K562 (cell line): ENCODE results near the gene NRF1. TPM values are rescaled to one million over a fixed set of nuclear protein-coding genes. Genes with fewer than 3 reads are reported as not detected.

Source experiments
- ATAC-seq: fragments of 200-7000 bp; cut with Tn5 transposase; 3 replicates; pipeline ENCODE4 v1.9.1; 2020; ENCODE audit warnings: moderate library complexity
- BruUV-seq: library from RNA; stranded (reverse); fragments of 400-500 nt; replicated peaks from 2 replicates; lab custom pipeline; 2021; lab: Mats Ljungman, UMichigan
- CTCF ChIA-PET: fragments of 300-600 bp; formaldehyde crosslinking; extraction: SDS; loops from one replicate; lab custom pipeline; 2021; ENCODE audit warnings: low intra/inter-chr PET ratio; lab: Yijun Ruan, JAX
- POLR2A ChIA-PET: fragments of 300-600, 350-650 bp; sonication (Branson Sonifier 250); formaldehyde crosslinking; extraction: SDS; loops from one replicate; lab custom pipeline; 2021; ENCODE audit warnings: antibody characterized with exemption, inconsistent platforms; lab: Yijun Ruan, JAX
- DNase-seq, 4 experiments: peaks; one replicate each; pipeline versions ENCODE4 v3.0.0 to v3.0.0-alpha.2; 2011 to 2018; ENCODE audit warnings: low spot score in 3 of 4, mixed read lengths in 3 of 4; ENCODE audit errors: extremely low read depth in 1 of 4
- FAIRE-seq: peaks from 2 replicates; lab custom pipeline; 2011; peaks lifted over from hg19 to GRCh38; lab: Jason Lieb, UNC
- H2AFZ ChIP-seq: 2 replicates; pipeline ENCODE4 v1.6.0; 2011; ENCODE audit warnings: low read depth, low read length, control low read depth, inconsistent platforms
- H3K27ac ChIP-seq: fragments of 200-600 bp; 3 replicates; pipeline ENCODE4 v1.8.0; 2011; ENCODE audit warnings: low read depth, mild to moderate bottlenecking, control low read depth, inconsistent platforms, low read length, moderate library complexity, mixed read lengths; ENCODE audit errors: extremely low read depth
- H3K27me3 ChIP-seq, 2 experiments: fragments of 300-600 bp in 1 of 2; 2 replicates in 1 of 2; 3 replicates in 1 of 2; pipeline versions ENCODE4 v1.6.0 to v1.8.0; 2011; ENCODE audit warnings: inconsistent platforms in 2 of 2, low read length in 2 of 2, mild to moderate bottlenecking in 1 of 2, mixed read lengths in 1 of 2, moderate library complexity in 1 of 2; ENCODE audit not compliant: control insufficient read depth in 2 of 2, insufficient read depth in 2 of 2
- H3K36me3 ChIP-seq: fragments of 300-600 bp; 3 replicates; pipeline ENCODE4 v1.8.0; 2011; ENCODE audit warnings: mild to moderate bottlenecking, low read length, inconsistent platforms; ENCODE audit not compliant: control insufficient read depth, insufficient read depth
- H3K4me1 ChIP-seq, 2 experiments: fragments of 200-600 bp in 1 of 2; replicated peaks in 1 of 2; 2 replicates in 1 of 2; 3 replicates in 1 of 2; pipeline versions ENCODE4 v1.5.1 to v1.8.0; 2011; ENCODE audit warnings: inconsistent platforms in 2 of 2, low read length in 2 of 2, mild to moderate bottlenecking in 1 of 2, mixed read lengths in 1 of 2, moderate library complexity in 1 of 2; ENCODE audit not compliant: control insufficient read depth in 2 of 2, insufficient read depth in 2 of 2
- H3K4me2 ChIP-seq: 2 replicates; pipeline ENCODE4 v1.6.1; 2011; ENCODE audit warnings: low read length, control low read depth, inconsistent platforms, mixed read lengths; ENCODE audit not compliant: insufficient read depth
- H3K4me3 ChIP-seq: fragments of 200-600 bp; sonication (generic), shearing (Covaris generic); 2 replicates; pipeline ENCODE4 v1.5.1; 2016; ENCODE audit warnings: control low read depth, inconsistent platforms
- H3K79me2 ChIP-seq: fragments of 200-600 bp; 3 replicates; pipeline ENCODE4 v1.8.0; 2011; ENCODE audit warnings: low read length, inconsistent platforms; ENCODE audit not compliant: control insufficient read depth, insufficient read depth
- H3K9ac ChIP-seq, 2 experiments: 2 replicates each; pipeline versions ENCODE4 v1.6.0 to v1.6.1; 2011; ENCODE audit warnings: low read depth in 2 of 2, low read length in 2 of 2, control low read depth in 1 of 2, inconsistent platforms in 1 of 2, mild to moderate bottlenecking in 1 of 2, mixed read lengths in 1 of 2; ENCODE audit not compliant: insufficient read depth in 1 of 2
- H3K9me1 ChIP-seq: one replicate; pipeline ENCODE4 v1.6.0; 2011; ENCODE audit warnings: inconsistent platforms, mild to moderate bottlenecking, low read length, moderate library complexity; ENCODE audit not compliant: control insufficient read depth, insufficient read depth
- H3K9me3 ChIP-seq: replicated peaks from 2 replicates; pipeline ENCODE4 v1.5.1; 2011; ENCODE audit warnings: low read depth, low read length, inconsistent platforms; ENCODE audit not compliant: control insufficient read depth, insufficient read depth
- H4K20me1 ChIP-seq: replicated peaks from 2 replicates; pipeline ENCODE4 v1.6.1; 2011; ENCODE audit warnings: low read length, inconsistent platforms, mixed read lengths; ENCODE audit not compliant: control insufficient read depth, insufficient read depth
- ATF1 ChIP-seq, 2 experiments: fragments of 450-650 bp in 1 of 2; IDR thresholded peaks; 2 replicates each; pipeline ENCODE4 v1.6.1; 2016; ENCODE audit warnings: missing compliant biosample characterization in 1 of 2, missing genetic modification characterization in 1 of 2
- CBX3 ChIP-seq, 2 experiments: IDR thresholded peaks; 1 replicate in 1 of 2; 2 replicates in 1 of 2; pipeline ENCODE4 v1.6.1; 2012; ENCODE audit warnings: inconsistent platforms in 2 of 2, low read length in 2 of 2, borderline replicate concordance in 1 of 2, control low read depth in 1 of 2
- DIDO1 ChIP-seq: fragments of 450-650 bp; IDR thresholded peaks from 2 replicates; pipeline ENCODE4 v1.6.1; 2016; ENCODE audit warnings: low read depth, missing biosample characterization, missing genetic modification characterization
- IRF2 ChIP-seq: sonication (generic); formaldehyde crosslinking; IDR thresholded peaks from 2 replicates; pipeline ENCODE4 v1.8.1; 2022; ENCODE audit warnings: mild to moderate bottlenecking, missing genetic modification reagents
- MLX ChIP-seq, 2 experiments: fragments of 450-650 bp in 1 of 2; sonication (generic) in 1 of 2; formaldehyde crosslinking; conservative IDR thresholded peaks; 2 replicates each; pipeline versions ENCODE4 v1.4.0 to v1.8.1; 2020 to 2022; ENCODE audit warnings: mild to moderate bottlenecking in 1 of 2, missing genetic modification reagents in 1 of 2
- SNAPC5 ChIP-seq: fragments of 250-450 bp; sonication (Bioruptor Pico); IDR thresholded peaks from 2 replicates; pipeline ENCODE4 v1.8.0; 2021; ENCODE audit warnings: moderate library complexity, mild to moderate bottlenecking, inconsistent platforms
- ZNF280A ChIP-seq: fragments of 450-650 bp; IDR thresholded peaks from 2 replicates; pipeline ENCODE4 v1.6.1; 2018; ENCODE audit warnings: mild to moderate bottlenecking, low read depth; ENCODE audit not compliant: partially characterized antibody
- WGBS: fragments of 100-300 bp; shearing (Covaris generic); methylation state at CpG from one replicate; pipeline ENCODE4 v1.1.6; 2016; ENCODE audit warnings: low coverage, mixed read lengths; ENCODE audit not compliant: insufficient coverage; ENCODE audit errors: missing lambda C conversion rate; 5-methylcytosine and 5-hydroxymethylcytosine counted together
- in situ Hi-C: fragments of 300-500 bp; cut with MboI; formaldehyde crosslinking; loops from 4 replicates; pipeline ENCODE4 v1.15.0; 2018; ENCODE audit warnings: inconsistent platforms, mixed read lengths
- intact Hi-C: fragments of 100-400 bp; cut with micrococcal nuclease; formaldehyde crosslinking; loops from 2 replicates; pipeline ENCODE4 v1.14.2; 2022
- polyA plus RNA-seq, 8 experiments: library from polyadenylated mRNA; depleted of rRNA in 4 of 8; stranded (reverse) in 5 of 8; unstranded in 3 of 8; fragments of >200 nt; fragmentation: Nextera tagmentation in 2 of 8; fragmentation: Illumina TruSeq in 1 of 8; extraction: Ambion mirVana in 2 of 8; extraction: Trizol in 1 of 8; gene quantifications; 2 replicates each; pipeline versions ENCODE4 v1.2.1 to v1.2.3, GENCODE V29; 2011 to 2014; ENCODE audit warnings: inconsistent platforms in 1 of 8, missing spikeins in 1 of 8
- total RNA-seq, 7 experiments: library from RNA; depleted of rRNA in 6 of 7; stranded (reverse); fragments of >200 nt in 6 of 7; fragmentation: Illumina TruSeq in 2 of 7; extraction: Trizol in 2 of 7; gene quantifications; 2 replicates each; pipeline versions ENCODE4 v1.2.1 to v1.2.3, GENCODE V29; 2011 to 2021; ENCODE audit warnings: low replicate concordance in 1 of 7

Gene NRF1
- total and polyA plus RNA-seq, 9 of the 15 experiments (the other 6 are each of a cell fraction or from before 2014, with no cell fraction given): 8.6 to 28.8 (median 20.3) TPM

GRCh38 chr7:129578829-129579228 is 32.7 kb upstream of the NRF1 start:
- no TSS peak for BruUV-seq
- POLR2A ChIA-PET: no interaction called here

More at GRCh38 chr7:129578829-129579228, 32.7 kb upstream of the NRF1 start:
- ATAC-seq (no peak), DNase-seq (no peak), FAIRE-seq (no peak)
- Histone ChIP-seq H3K79me2 (no peaks in the 10 kb centered on the region), H3K4me3 (no peak overlapping the region), H3K9ac (no peak overlapping the region), H3K9me1 (no peaks in the 10 kb centered on the region), H3K27ac (no peak overlapping the region), H3K4me2 (no peak overlapping the region), H3K27me3 (peaks cover 5 to 12% of the 10 kb centered on the region in 2 experiments; a peak in 1 of 5 replicates), H3K36me3 (no peaks in the 10 kb centered on the region), H3K4me1 (no peaks in the 10 kb centered on the region), H2AFZ (no peak overlapping the region), H3K9me3 (peaks cover 18% of the 10 kb centered on the region), H4K20me1 (no peaks in the 10 kb centered on the region)
- no peak for TF ChIP-seq SNAPC5 (CRISPR knock-in tag)
- peak in 1 of 2 experiments; percentile 84; a peak in 1 of 3 replicates for TF ChIP-seq CBX3 (IDR thresholded peaks at IDR 0.05; ENCODE audit: borderline replicate concordance in 1 of 2, low read length in 2 of 2)
- TF ChIP-seq IRF2 (CRISPR knock-in tag): 0 out of 2 replicates have a peak, but pooled peaks have one; percentile 15
- TF ChIP-seq ZNF280A: no peak
- no peak for TF ChIP-seq DIDO1 (tag)
- no peak for TF ChIP-seq ATF1 (CRISPR knock-in tag; IDR thresholded peaks at IDR 0.05)
- no peak for TF ChIP-seq ATF1 (tag; IDR thresholded peaks at IDR 0.05)
- no peak for TF ChIP-seq MLX (CRISPR knock-in tag; conservative IDR thresholded peaks at IDR 0.05)
- intact Hi-C loops: no loop called here
- CTCF ChIA-PET: no interaction called here
- in situ Hi-C loops: no loop called here
- 19% methylated on average over 12 of the region's 12 CpGs for WGBS
